ENCODE data around the gene VSTM4. TPM values are rescaled to one million over a fixed set of nuclear protein-coding genes. Genes with fewer than 3 reads are reported as not detected.

The VSTM4 gene
- total and polyA plus RNA-seq, 12 donors, result 15.1 to 136 (median 60.3) TPM

GRCh38 chr10:49070701-49071100 is 44.6 kb downstream of the VSTM4 start:
- no peak overlapping the region for H3K4me3 ChIP-seq
- no peak for TF ChIP-seq POLR2A (IDR thresholded peaks at IDR 0.05)
- no peak for TF ChIP-seq CTCF (IDR thresholded peaks at IDR 0.05)
- no peaks in the 10 kb centered on the region for H3K9me3 ChIP-seq (replicated peaks in 1 of 3)
- intact Hi-C loops (cut with DNase I), result no loop called here
- peaks cover 25 to 51% of the 10 kb centered on the region in 2 donors for H3K4me1 ChIP-seq (replicated peaks in 1 of 2)
- no peaks in the 10 kb centered on the region for H3K36me3 ChIP-seq (replicated peaks in 1 of 2)
- no peak for DNase-seq
- WGBS, 4 donors, result 65 to 97% (median 69%) methylated on average over 2 to 4 of the region's 4 CpGs
- H3K27me3 ChIP-seq, result no peaks in the 10 kb centered on the region
- H3K27ac ChIP-seq, result peak overlapping the region; percentile 11 to 91 (median 67)

- peaks cover 25 to 51% of the 10 kb centered on the region in 2 donors for H3K4me1 ChIP-seq (replicated peaks in 1 of 2)
- TF ChIP-seq POLR2A (IDR thresholded peaks at IDR 0.05) (no peak), CTCF (IDR thresholded peaks at IDR 0.05) (no peak)
- H3K4me3 ChIP-seq, result no peak overlapping the region
- 63 to 70% (median 67%) methylated on average over 5 to 6 of the region's 6 CpGs for WGBS, 4 donors
- H3K27ac ChIP-seq, result peak overlapping the region in 2 of 5 donors; percentile 39 to 56
- DNase-seq, result peak in 1 of 7 donors; percentile 23
- peaks cover 0 to 1% of the 10 kb centered on the region in 2 donors for H3K36me3 ChIP-seq (replicated peaks in 1 of 2)
- H3K9me3 ChIP-seq (replicated peaks in 1 of 3), result no peaks in the 10 kb centered on the region
- no peaks in the 10 kb centered on the region for H3K27me3 ChIP-seq
- intact Hi-C loops (cut with DNase I), result loop anchor here in 1 of 2 donors (10.0 kb wide), 1 partner anchor 46 kb away; the partner anchor contains the start of gene VSTM4
These were observed 46.6 kb downstream of the VSTM4 start for GRCh38 chr10:49068672-49069217.

GRCh38 chr10:49068209-49068608 is 47.1 kb downstream of the VSTM4 start:
- no peaks in the 10 kb centered on the region for H3K9me3 ChIP-seq (replicated peaks in 1 of 3)
- no peaks in the 10 kb centered on the region for H3K27me3 ChIP-seq
- no peak for DNase-seq
- no peak for TF ChIP-seq POLR2A (IDR thresholded peaks at IDR 0.05)
- no peak for TF ChIP-seq CTCF (IDR thresholded peaks at IDR 0.05)
- H3K36me3 ChIP-seq (replicated peaks in 1 of 2), result peaks cover 0 to 7% of the 10 kb centered on the region in 2 donors
- peak overlapping the region in 1 of 5 donors; percentile 56 for H3K27ac ChIP-seq
- H3K4me3 ChIP-seq, result no peak overlapping the region
- WGBS, 4 donors, result 94 to 96% (median 95%) methylated on average over 4 to 8 of the region's 8 CpGs
- intact Hi-C loops (cut with DNase I), result loop anchor here in 1 of 2 donors (10.0 kb wide), 1 partner anchor 47 kb away; the partner anchor contains the start of gene VSTM4
- peaks cover 25 to 51% of the 10 kb centered on the region in 2 donors for H3K4me1 ChIP-seq (replicated peaks in 1 of 2)

GRCh38 chr10:49066944-49067730 is 48.2 kb downstream of the VSTM4 start:
- Histone ChIP-seq H3K27me3 (no peaks in the 10 kb centered on the region), H3K27ac (peak overlapping the region in 1 of 5 donors; percentile 13), H3K36me3 (replicated peaks in 1 of 2) (peaks cover 0 to 8% of the 10 kb centered on the region in 2 donors), H3K4me3 (no peak overlapping the region), H3K9me3 (replicated peaks in 1 of 3) (peaks cover 0 to 6% (median 4%) of the 10 kb centered on the region in 3 donors), H3K4me1 (replicated peaks in 1 of 2) (peaks cover 15 to 46% of the 10 kb centered on the region in 2 donors)
- no peak for TF ChIP-seq CTCF (IDR thresholded peaks at IDR 0.05)
- no peak for TF ChIP-seq POLR2A (IDR thresholded peaks at IDR 0.05)
- intact Hi-C loops (cut with DNase I), result loop anchor here in 1 of 2 donors (10.0 kb wide), 1 partner anchor 48 kb away; the partner anchor contains the start of gene VSTM4
- WGBS, 4 donors, result 73 to 89% (median 84%) methylated on average over 5 of the region's 5 CpGs
- no peak for DNase-seq

All from adrenal gland (tissue), 12 donors.